HG03097 (cell line): Measurements from ENCODE around the gene C3orf52.
A peak's percentile ranks its signal among the peaks of the same experiment; 100 is the strongest.

Source experiments
- ATAC-seq: cut with Tn5 transposase; IDR thresholded peaks from one replicate; pipeline ENCODE4 v1.9.1; 2021; ENCODE audit not compliant: unreplicated experiment, low FRiP score

Gene C3orf52

GRCh38 chr3:112116748-112117186 lies 30.6 kb downstream of the C3orf52 start:
- no peak for ATAC-seq

GRCh38 chr3:112117415-112117814 lies 31.2 kb downstream of the C3orf52 start:
- ATAC-seq = no peak

DNA sequence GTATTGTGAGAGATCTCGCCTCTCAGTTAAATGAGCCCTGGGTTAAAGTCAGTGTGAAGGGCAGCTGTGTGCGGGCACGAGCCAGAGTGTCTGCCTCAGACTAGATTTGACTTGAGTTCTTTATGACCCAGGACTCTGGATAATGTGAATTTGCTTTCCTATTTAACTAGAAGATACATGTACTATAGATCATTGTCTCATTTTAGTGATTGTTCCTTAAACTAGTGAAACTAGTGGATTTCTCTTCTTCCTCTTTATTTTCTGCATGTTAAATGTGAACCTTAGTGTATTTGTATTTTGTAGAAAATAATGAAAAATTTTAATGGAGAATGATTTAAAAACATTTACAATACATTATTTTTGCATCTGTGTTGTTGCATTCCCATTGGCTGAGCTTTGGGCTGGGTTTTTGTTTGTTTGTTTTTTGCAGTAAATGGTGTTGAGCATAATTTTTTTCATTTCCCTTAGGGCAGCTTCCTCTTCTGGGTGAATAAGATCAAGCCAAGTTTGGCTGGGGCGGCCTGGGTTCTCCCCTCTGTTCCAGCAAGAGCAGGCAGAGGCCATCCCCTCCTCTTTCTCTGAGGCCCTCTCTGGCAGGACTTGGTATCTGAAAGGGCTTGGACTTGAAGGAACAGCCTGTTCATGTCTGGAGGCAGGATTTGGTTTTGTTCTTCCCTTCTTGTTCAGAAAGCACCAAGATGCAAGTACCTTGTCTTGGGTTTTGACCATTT lies 31.8 kb downstream of the C3orf52 start:
- no peak for ATAC-seq

DNA sequence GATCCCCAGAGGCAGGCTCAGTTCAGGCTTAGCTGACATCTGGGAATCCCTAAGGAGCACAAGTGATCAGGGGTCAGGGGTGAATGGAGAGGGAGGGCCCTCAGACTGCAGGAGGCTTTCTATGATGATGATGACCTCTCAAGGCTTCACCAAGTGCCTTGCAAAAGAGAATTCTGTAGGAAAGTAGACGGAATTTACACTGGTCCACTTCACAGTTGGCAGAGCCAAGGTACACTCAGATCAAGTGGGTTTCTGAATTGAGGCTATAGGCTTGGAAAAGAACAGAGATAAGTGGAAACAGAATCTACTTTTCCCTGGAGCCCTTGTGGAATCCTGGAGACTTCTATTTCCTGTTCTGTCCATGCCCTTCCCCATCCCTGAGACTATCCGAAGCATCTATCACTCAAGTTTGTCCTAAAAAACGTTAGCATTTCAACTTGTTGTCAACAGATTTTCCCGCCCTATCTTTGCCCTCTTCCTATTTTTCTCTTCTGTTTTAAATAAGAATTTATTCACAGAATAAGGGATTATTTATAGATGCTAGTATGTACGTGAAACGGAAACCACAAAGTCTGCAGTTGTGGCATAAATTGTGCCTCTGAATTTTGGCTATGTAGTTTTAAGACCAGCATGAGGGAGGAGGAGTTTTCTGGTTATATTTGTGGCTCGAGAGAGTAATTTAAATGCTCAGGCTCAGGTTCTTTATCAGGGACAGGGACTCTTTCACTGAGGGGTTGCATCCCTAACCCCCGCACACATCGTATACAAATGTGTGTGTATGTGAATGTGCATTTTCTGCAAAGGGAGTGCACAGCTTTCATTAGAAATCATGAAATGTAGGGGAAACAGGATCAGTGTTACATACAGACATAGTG lies 34.0 kb downstream of the C3orf52 start:
- no peak for ATAC-seq

DNA sequence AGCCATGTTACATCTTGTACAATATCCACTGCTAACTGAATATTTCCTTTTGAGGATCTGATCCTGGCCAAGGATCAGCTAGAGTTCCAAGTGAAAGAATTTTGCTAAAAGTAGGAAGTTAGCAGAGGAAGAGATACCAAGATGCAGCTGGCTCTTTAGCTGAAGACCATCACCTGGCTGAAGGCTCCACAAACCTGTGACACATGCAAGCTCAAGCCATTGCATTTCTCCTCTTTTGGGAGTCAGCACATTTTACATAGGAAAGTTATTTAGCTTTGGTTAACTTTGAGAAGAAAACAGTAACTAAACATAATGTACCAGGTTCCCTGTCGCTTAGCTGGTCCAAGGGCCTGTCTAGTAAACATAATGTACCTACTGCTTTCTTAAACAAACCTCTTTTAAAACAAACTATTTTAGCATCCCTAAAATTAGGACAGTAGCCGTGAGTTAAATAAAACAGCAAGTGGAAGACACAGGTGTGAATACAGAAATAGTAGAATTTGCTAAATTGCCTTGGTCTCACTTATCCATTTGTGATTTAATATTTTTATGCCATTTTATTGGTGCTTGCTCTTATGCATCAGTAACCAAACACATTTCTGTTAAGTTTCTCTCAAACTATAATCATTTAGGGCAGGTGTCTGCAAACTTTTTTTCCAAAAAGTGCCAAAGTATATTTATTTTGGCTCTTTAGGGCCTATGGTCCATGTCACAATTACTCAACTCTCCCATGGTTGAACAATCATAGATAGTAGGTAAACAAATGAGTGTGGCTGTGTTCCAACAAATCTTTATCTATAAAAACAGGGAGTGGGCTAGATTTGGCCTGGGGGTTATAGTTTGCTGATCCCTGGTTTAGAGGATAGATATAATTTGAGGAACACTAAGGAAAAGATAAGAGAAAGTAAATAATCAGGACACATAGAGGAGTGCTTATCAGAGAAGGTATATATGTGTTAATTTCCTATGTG lies 35.7 kb downstream of the C3orf52 start:
- ATAC-seq = no peak

- no peak for ATAC-seq
Measured at GRCh38 chr3:112122870-112123269, 36.7 kb downstream of the C3orf52 start.

DNA sequence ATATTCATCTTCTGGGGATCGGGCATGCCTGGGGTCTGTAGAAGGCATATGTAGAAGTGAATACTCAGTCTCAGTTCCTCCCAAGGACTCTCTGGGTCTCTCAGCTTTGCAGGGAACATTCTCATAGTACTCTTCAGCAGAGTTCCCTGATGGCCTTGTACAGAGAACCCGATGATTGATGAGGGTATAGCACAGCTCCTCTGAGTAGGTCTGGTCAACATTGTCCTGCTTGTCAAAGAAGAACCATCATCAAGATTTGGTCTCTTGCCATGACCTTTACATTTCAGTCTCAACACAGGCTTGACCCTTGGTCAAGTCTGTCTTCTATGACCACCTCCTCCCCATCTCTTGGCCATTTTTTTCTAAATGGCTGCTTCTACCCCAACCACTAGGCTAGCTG lies 37.4 kb downstream of the C3orf52 start:
- no peak for ATAC-seq

DNA sequence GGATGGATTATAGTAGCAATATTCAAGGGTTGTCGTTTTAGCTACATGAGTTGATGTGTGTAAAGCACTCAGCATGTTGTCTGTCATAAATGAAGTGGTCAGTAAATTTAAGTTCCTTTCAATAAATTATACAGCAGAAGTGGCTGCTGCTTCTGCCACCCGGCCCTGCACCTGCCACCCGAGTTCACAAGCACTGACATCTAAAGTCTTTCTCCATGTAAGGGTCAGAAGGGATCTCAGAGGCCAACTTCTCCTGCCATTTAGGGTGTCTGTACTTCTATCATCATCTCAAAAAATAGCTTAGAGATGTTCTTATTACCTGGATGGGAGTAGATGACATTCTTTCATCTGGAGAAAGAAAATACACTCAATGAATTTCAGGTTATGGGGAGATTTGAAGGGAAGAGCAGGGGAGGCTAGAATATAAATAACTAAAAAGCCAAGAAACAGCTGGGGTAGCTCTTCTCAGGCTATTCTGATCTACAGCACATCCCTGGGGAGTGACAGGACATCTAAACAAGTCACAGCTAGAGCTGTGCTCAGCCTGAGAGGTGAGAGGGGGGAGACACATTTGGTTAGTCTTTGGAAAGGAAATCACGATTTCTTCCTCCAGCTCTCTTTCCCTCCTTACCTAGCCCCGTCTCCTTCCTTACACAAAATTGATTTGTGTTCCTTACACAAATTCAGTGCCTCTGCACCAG lies 38.9 kb downstream of the C3orf52 start:
- ATAC-seq = no peak

GRCh38 chr3:112126511-112126911 lies 40.3 kb downstream of the C3orf52 start:
- ATAC-seq = no peak

DNA sequence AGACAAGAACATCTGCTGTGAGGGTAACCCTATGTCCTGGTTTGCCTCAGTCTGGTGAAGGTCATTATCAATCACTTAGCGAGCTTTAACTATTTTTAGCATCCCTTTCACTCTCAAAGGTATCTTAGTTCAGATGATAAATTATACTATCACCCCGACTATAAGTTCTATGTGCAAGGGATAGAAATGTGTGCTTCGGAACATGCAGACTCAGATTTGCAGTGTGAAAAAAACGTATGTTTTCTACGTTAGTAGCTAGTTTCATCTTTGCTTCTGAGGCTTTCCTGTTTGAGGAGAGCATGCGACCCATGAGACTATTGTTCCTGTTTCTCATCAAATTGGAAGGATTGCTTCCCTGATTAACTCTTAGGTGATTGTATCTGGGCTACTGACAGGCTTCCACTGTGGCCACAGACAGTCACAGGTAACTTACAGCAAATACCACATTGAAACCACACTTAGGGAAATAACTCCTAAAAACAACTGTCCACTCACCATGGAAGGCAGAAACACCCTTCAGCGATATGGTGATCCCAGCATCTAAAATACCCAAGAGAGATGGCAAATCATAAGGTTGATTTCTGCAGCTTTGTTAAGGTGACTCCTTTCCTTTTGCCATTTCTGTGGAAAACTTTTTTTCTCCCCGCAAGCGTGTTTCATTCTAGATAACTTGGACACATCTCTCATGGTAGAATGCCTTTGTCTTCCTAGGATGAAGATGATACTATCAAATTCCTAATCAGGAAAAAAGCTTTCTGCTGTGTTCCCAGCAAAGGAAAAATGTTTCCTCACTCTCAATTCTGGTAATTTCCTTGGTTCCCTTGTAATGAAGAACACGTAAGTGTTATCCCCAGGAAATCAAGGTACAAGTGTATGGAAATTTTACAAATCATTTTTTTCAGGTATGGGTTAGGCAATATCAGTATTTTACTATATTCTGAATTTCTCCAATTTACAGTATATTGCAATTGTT lies 41.6 kb downstream of the C3orf52 start:
- no peak for ATAC-seq

- peak; percentile 39 for ATAC-seq
Measured at GRCh38 chr3:112128843-112129727, 42.9 kb downstream of the C3orf52 start.

DNA sequence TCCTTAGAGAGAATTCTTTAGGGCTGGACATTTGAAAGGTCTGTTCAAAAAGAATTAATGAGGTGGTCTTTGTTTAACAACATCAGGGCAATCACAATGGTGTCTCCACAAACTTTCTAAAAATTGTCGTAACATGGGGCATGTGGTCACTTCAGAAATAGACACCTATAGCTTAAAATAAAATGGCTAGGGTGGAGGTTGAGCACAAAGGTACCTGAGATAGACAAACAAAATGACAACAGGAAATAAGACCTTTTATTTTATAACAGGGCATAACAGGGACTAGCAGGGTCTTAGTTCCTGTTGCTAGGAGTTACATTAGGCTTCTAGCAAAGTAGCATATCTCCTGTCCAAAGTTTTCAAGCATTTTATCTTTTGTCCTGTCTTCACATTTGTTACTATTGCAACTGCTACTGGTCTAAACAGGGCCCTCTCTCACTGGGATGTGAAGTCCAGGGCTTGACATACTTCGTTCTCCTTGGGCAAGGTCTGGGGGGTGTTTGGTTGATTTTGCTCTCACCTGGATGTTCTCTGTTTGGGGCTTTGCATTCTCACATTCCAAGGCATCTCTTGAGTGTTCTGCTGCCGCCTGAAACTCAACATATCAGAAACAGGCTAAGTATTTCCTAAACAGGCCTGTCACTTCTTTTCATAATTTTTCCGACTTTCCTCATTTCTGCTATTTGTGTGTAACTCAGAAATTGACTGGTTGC lies 43.9 kb downstream of the C3orf52 start:
- ATAC-seq = no peak

DNA sequence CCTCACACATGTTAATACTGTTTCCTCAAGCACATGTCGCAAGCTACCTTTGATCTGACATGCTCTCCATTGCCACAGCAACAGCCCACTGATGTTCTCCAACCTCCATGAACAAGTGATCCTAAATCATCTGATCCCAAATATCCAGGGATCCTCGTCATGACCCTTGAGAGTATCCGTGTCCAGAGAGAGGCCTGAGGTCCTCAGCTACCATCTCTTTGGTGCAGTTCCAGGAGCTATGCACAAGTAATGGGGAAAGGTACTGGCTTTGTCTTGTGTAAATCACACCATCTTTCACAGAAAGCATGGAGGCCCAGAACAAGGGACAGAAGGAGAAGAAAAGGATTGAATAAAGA lies 44.4 kb downstream of the C3orf52 start:
- no peak for ATAC-seq

GRCh38 chr3:112131111-112131510 lies 44.9 kb downstream of the C3orf52 start:
- ATAC-seq = no peak

GRCh38 chr3:112132088-112132487 lies 45.9 kb downstream of the C3orf52 start:
- ATAC-seq = no peak

DNA sequence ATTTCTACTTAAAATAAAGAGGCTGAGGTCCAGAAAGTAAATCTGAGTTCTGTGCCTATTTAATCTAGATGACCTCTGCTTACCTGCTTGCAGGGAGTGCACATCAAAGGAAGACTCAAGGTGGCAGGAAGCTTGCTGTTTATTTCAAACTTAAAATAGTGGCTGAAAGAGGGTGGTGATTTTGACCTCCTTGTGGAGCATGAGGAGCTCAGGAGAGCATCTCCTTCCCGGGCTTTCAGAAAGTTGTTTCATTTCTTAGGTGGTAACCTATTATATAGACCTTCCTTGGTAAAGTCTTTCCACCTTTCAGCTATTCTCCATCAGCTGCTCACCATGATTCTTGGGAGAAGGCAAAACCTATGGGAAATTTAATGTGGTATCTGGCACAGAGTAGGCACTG lies 46.4 kb downstream of the C3orf52 start:
- peak; percentile 0 for ATAC-seq

GRCh38 chr3:112132975-112133448 lies 46.8 kb downstream of the C3orf52 start, which contains the start of gene GCSAM:
GCSAM (minus strand) TSS chr3:112133248; CDS start chr3:112133120, 128 bp downstream.
- peak; percentile 62 for ATAC-seq
